Fibroblast of pulmonary artery (primary cell): Measurements from ENCODE around the gene AZU1.

Source experiments
- DNase-seq: peaks from one replicate; pipeline ENCODE4 v3.0.0-alpha.2; 2010; ENCODE audit warnings: low read depth
- H3K4me3 ChIP-seq: replicated peaks from 2 replicates; pipeline ENCODE4 v1.5.1; 2011; ENCODE audit warnings: low read depth, mild to moderate bottlenecking, control low read depth, low read length, moderate library complexity
- CTCF ChIP-seq: IDR thresholded peaks from 2 replicates; pipeline ENCODE4 v1.5.1; 2011; ENCODE audit warnings: mild to moderate bottlenecking, control low read depth, low read length, inconsistent platforms; ENCODE audit errors: missing control alignments

Gene AZU1

GRCh38 chr19:797528-798414 is 29.9 kb upstream of the AZU1 start:
- peak; percentile 91 for DNase-seq
- H3K4me3 ChIP-seq, result peak overlapping the region; percentile 92
- TF ChIP-seq CTCF, result no peak

- TF ChIP-seq CTCF, result no peak
- no peak for DNase-seq
- H3K4me3 ChIP-seq, result peak overlapping the region; percentile 92
These were observed 29.1 kb upstream of the AZU1 start for GRCh38 chr19:798415-799075.

- H3K4me3 ChIP-seq, result peak overlapping the region; percentile 92
- peak; percentile 35 for TF ChIP-seq CTCF
- DNase-seq, result peak; percentile 64
These were observed 28.4 kb upstream of the AZU1 start for GRCh38 chr19:799076-799881.

- no peak for DNase-seq
- H3K4me3 ChIP-seq, result peak overlapping the region; percentile 92
- no peak for TF ChIP-seq CTCF
These were observed 27.1 kb upstream of the AZU1 start for GRCh38 chr19:800360-801029.

GRCh38 chr19:801030-801860 is 26.4 kb upstream of the AZU1 start:
- TF ChIP-seq CTCF, result no peak
- DNase-seq, result peak; percentile 66
- peak overlapping the region; percentile 92 for H3K4me3 ChIP-seq
